Measurements from ENCODE around the gene IQCM.
"Not testable (repeated sequence)": the region's sequence is repeated elsewhere in the genome, so short reads cannot be mapped to it uniquely, and the experiment has no call there.

Gene IQCM

DNA sequence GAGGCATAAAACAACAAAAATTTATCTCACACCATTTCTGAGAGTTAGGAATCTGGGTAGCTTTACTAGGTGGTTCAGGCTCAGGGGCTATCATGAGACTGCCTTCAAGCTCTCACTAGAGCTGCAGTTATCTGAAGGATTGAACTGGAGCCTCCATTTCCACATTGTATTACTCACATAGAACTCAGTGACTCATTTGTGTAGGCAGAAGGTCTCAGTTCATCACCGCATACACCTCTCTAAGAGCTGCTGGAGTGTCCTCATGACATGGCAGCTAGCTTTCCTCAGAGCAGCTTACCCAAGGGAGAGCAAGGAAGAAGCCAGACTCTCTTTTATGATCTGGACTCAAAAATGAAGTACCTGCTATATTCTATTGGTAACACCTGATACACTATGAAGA, 389.2 kb downstream of the IQCM start:
- no peak for DNase-seq

DNA sequence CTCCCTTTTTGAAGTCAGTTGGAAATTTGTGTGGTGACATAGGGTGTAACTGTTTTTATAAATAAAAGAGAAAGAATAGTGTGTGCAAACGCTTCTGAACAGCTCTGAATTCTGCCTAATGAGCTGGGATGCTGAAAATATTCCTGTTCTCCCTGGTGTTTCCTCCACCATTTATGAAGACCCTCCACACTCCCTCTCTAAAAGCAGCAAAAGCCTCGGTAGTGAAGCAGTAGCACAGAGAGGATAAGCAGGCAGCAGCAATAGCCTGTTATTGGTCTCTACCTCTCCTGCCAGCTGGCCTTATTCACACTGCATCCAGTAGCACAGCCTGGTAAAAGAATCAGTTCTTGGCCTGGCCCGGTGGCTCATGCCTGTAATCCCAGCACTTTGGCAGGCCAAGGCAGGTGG, 406.1 kb downstream of the IQCM start:
- no peak for DNase-seq

DNA sequence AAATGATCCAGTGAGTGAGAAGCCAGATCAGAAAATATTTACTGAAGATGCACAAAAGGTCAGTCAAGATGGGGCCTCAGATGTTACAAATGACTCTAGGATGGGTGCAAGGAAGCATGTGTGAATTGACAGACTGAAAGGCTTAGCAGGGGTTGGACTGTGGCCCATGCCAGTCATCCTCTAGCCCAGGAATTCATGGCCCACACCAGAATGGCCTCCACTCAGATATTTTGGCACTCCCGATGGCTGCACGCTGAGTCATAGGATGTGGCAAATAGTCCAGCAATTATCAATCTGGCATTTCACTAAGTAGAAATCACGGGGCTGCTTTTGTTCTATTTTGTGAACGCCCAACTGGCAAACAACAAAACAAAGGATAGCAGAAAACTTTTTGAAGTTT, 406.5 kb downstream of the IQCM start:
- peak; percentile 2 for DNase-seq

DNA sequence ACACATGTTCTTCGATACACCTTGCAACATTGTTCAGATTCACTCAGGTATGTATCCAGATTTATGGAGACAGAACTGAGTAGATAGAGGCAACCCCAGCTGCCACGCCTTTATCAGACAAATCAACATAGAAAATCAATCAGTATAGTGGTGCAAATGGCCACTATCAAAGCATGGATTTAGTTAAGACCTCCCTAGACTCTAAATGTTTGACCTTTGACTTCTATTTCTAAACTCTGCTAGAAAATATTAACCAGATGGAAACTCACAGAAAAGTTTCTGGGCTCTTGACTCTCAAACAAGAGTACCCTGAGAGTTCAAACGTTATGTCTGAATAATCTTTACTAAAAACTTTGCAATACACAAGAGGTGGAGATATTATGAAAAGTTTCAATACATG, 411.5 kb downstream of the IQCM start:
- no peak for DNase-seq

DNA sequence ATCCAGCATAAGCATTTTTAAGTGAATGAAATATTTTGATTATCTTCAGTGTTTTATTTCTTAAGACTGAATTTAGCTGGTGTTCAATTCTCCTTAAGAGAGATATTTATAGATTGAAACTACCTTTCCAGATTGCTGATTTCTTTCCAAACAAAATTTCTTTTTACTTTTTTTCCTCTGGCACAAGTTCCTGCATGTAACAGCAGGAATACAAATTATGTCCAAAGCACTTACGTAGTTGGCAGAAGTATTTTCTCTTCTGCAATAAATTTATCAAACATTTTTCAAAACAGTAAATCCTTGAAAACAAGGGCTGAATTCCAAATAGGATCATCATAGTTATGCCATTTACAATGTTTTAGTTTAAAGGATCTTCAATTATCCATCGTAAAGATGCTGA, 412.6 kb downstream of the IQCM start:
- no peak for DNase-seq

DNA sequence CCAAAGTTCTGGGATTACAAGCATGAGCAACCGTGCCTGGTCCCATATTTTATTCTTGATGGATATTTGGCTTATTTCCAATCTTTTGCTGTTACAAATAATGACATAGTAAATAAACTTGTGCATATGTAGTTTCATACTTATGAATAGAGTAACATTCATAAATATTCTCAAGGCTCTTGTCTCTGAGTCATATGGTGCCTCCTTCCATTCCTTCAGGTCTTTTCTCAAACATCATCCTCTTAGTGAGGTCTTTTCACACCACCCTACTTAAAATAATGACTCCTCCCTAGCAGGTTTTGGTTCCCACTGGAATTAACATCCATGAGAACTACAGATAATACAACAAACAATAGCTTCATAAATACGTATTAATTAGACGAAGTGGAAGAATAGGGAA, 416.6 kb downstream of the IQCM start:
- DNase-seq, result no peak

DNA sequence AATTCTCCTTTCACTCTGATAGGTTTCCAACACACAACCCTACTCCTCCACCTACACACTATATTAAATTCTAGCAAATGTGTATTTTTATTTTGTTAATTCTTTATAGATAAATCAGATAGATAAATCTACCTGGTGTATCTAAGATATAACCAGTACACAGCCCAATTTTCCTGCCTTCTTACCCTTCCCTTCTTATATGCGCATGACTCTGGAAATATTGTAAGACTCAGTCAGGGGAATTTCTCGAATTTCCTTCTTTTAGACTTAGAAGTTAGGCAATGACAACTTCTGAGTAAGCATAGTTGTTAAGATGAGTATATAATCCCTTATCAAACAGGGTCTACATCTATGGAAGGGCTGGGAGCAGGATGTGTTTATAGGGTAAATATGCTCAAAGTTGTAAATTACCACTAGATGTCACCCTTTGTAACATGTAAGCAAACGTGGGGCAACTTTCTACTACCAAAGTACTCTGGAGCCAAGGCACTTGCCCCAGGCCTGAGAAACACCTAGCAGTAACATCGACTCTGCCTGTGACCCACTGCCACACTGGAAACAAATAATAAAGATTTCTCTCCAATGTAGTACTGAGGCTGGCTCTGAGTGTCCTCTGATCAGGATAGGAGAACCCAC, 444.7 kb downstream of the IQCM start:
- peak; percentile 4 for DNase-seq

DNA sequence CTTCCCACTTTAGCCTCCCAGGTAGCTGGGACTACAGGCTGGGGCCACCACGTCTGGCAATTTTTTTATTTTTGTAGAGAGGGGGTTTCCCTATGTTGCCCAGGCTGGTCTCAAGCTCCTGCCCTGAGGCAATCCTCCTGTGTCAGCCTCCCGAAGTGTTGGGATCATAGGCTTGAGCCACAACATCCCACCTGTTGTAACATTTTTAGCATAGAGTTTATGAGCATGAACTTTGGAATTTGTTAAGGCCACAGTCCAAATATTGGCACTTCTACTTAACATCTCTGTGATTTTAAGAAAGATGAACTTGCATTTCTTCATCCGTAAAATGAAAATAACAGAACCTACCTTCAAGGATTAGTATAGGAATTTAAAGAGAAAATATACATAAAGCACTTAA, 445.6 kb downstream of the IQCM start:
- DNase-seq, result no peak

DNA sequence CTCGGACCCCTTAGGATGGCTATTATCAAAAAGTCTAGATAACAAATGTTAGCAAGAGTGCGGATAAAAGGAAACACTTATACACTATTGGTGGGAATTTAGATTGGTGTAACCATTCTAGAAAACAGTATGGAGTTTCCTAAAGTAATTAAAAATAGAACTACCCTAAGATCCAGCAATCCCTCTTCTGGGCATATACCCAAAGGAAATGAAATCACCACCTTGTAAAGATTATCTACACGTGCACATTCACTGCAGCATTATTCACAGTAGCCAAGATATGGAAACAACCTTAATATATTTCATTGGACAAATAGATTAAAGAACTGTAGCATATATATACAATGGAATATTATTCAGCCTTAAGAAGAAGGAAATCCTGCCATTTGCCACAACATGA, 462.4 kb downstream of the IQCM start:
- DNase-seq, result no peak

DNA sequence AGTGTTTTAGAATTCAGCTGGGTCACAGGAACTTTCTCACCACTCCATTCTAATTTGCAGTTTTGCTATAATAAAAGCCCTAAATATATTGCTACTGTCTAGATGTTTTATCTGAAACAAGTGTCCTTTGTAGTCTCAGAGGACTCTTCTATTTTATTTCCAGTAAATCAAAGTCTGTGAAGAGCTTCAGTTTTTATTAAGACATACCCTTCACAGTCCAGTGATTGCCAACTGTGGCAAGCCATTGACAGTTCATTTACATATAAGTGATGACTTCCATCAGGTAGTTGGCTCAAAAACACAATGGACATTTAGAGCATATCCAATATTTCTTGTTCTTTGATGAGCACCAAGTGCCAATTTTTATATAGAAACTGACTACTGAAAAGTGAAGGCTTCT, 466.1 kb downstream of the IQCM start:
- DNase-seq, result no peak

DNA sequence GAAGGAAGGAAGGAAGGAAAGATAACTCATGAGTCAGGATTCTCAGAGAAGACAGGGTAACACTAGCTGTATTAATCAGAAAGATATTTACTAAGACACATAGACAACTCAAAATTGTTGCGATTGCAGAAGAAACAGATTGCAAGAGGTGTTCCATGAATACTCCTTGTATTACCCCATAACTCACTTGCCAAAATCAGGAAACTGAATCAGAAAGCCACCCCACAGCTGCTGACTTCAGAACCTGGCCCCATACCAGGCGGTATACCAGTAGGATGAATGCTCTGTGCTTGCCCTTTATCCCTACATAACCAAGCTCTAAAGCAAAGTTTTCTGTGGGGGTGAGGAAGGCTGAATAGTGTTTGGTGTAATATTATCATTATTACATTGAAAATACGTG, 468.5 kb downstream of the IQCM start:
- DNase-seq, result no peak

DNA sequence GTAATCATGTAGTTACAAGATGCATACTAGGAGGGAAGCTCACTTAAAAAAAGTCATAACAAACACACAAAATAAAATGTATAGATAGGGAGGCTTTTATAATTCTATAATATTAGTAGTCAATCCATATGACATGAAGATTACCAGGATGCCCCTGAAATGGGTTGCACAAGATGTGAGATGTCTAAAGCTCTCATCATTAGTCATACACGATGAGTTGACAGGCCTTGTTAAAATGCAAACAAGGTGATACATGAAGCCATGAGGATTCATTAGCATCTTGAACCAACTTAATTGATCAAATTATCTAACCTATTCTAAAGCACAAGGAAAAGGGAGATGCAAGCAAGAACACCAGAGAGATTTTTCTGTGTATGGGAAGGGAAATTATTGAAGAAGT, 470.2 kb downstream of the IQCM start:
- DNase-seq, result no peak

DNA sequence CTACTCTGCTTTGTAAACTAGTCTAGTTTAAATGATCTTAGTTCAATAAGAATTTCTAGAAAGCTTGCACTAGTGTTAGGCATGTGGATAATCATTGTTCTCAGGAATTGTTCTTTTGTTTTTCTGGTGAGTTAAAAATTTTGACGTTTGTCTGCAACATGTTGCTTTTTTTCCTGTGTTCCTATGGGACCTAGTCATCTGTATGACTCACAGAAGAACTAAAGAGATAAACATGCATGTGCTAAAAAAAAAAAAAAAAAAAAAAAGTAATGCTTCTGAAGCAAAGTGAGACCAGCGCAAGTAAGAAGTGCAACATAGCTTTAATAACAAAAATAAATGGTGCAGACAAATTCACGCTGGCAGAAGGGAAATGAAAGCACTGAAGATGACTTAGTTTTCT, 471.2 kb downstream of the IQCM start:
- no peak for DNase-seq

DNA sequence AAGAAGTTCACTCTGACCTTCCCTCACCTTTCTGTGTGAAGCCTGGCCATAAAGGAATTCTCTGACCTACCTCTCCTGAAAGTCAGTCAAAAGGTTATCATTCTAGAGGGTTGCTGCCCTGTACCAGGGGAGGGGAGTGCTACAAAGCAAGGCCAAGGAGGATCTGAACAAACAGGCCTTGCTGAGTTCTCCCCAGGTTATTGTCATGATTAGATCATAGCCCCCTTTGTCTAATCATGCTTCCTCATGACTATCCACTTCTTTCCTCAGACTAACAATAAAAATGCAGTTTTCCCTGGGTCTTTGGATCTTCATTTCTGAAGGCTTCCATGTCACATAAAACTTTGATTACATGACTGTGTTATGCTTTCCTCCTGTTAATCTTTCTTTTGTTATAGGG, 472.0 kb downstream of the IQCM start:
- no peak for DNase-seq

DNA sequence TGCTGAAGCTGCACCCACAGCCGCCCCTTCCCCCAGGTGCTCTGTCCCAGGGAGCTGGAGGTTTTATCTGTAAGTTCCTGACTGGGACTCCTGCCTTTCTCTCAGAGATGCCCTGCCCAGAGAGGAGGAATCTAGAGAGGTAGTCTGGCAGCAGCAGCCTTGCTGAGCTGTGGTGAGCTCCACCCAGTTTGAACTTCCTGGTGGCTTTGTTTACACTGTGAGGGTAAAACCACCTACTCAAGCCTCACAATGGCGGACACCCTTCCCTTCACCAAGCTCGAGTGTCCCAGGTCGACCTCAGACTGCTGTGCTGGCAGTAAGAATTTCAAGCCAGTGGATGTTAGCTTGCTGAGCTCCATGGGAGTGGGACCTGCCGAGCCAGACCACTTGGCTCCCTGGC, 474.5 kb downstream of the IQCM start:
- DNase-seq, result not testable (repeated sequence)

DNA sequence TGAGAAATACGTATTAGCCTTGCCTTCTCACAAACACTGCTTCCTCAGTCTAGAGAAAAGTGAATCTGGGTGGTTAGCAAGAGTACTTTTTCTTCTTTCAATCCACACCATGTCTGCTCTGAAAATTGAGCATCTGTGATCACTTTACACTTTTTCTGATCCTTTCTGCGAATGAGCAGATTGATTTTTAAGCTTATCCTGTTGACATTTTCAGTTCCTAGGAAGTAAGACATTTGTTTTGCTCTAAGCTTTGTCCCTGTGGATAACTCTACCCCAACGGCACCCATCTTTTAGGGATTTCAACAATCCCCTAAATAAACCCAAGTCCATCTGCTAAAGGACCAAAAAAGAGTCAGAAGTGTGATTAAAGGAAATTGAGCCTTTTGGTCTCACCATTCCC, 487.5 kb downstream of the IQCM start:
- DNase-seq, result no peak

DNA sequence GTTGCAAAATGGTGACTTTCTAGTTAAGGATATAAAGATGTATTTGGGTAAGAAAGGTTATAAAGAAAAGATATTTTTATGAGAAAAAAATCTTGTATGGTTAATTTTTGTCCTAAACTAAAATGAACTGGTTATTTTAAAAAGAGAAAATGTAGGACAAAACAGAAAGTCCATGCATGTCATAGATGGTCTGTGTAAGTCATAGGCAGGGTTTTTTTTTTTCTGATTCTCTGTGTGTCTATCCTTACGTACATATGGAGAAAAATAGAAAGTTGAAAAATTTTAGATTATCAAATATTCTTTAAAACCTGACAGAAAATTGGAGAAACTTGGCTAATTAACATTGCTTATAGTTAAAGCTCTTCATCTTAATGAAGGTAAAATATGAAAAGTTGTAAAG, 493.4 kb downstream of the IQCM start:
- DNase-seq, result no peak

DNA sequence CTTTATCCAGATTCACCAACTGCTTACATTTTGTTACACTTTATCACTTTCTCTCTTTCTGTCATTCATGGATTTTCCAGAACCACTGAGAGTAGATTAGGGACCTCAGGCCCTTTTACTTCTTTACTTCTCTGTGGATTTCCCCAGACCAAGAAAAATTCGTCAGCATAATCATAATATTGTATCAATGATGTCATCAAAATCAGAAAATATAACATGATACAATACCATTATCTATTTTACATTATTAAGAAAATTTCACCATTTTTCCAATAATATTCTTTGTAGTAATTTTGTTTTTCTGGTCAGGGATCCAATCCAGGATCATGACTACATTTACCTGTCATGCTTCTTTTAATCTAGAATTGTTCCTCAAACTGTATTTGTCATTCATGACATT, 494.2 kb downstream of the IQCM start:
- no peak for DNase-seq

DNA sequence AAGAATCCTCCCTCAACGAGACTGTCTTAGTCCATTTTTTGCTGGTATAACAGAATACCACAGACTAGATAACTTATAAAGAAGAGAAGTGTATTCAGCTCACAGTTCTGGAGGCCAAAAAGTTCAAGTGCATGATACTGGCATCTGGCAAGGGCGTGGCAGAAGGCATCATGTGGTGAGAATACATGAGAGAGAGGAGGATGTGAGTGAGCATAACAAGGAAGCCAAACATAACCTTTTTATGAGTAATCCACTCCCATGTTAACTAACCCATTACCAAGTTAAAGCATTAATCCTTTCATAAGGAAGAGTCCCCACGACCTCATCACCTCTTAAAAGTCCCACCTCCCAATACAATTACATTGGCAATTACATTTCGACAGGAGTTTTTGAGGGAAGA, 504.6 kb downstream of the IQCM start:
- no peak for DNase-seq

DNA sequence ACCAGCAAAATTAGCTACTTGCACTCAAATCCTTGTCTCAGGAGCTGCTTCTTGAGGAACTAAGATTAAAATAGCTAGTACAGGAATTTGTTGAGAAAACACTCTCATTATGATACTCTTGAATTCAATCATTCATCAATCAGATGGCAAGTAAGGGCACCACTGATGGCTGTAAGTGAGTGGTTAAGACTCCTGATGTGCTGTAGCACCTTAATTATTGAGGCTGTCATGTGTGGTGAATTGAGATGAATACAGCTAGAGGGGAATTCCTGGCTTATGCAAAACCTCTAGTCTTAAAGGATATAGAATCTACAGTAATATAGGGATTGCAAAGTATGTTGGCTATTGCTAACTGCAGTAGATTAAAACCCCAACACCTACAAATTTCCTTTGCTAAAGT, 509.1 kb downstream of the IQCM start:
- no peak for DNase-seq
